CD8-positive, alpha-beta memory T cell (primary cell): ENCODE measurements around the gene DNAI2. TPM values are rescaled to one million over a fixed set of nuclear protein-coding genes. Genes with fewer than 3 reads are reported as not detected.

Experiments
- CTCF ChIA-PET: fragments of 350-600 bp; sonication (Branson Sonifier 250); formaldehyde crosslinking; loops from one replicate; lab custom pipeline; 2021; ENCODE audit warnings: antibody characterized with exemption; lab: Charles Lee
- POLR2A ChIA-PET: fragments of 350-600 bp; sonication (Branson Sonifier 250); formaldehyde crosslinking; loops from one replicate; lab custom pipeline; 2021; ENCODE audit warnings: antibody characterized with exemption; lab: Charles Lee
- DNase-seq, 5 donors: peaks; one replicate each; pipeline versions ENCODE4 v3.0.0 to v3.0.0-alpha.2; 2020 to 2022; ENCODE audit warnings: mixed read lengths in 1 of 5
- H3K27ac ChIP-seq: one replicate; pipeline ENCODE4 v1.7.0; 2013; ENCODE audit warnings: low read depth, mild to moderate bottlenecking, low read length, moderate library complexity
- H3K27me3 ChIP-seq: 2 replicates; pipeline ENCODE4 v1.7.0; 2013; ENCODE audit warnings: low read length, mild to moderate bottlenecking; ENCODE audit not compliant: insufficient read depth, poor library complexity, severe bottlenecking
- H3K36me3 ChIP-seq: 2 replicates; pipeline ENCODE4 v1.7.0; 2013; ENCODE audit warnings: mild to moderate bottlenecking, low read length, moderate library complexity; ENCODE audit not compliant: insufficient read depth
- H3K4me1 ChIP-seq: 2 replicates; pipeline ENCODE4 v1.7.0; 2013; ENCODE audit warnings: mild to moderate bottlenecking, low read length, moderate library complexity; ENCODE audit not compliant: insufficient read depth
- H3K4me3 ChIP-seq: 2 replicates; pipeline ENCODE4 v1.7.0; 2013; ENCODE audit warnings: mild to moderate bottlenecking, low read length
- H3K9me3 ChIP-seq: 2 replicates; pipeline ENCODE4 v1.7.0; 2013; ENCODE audit warnings: mild to moderate bottlenecking, low read length
- H3K27ac Mint-ChIP-seq, 8 donors: one replicate each; pipeline ENCODE4 v1.8.0; 2020 to 2021; ENCODE audit warnings: mixed read lengths in 8 of 8, mild to moderate bottlenecking in 6 of 8, inconsistent platforms in 3 of 8, moderate library complexity in 3 of 8
- H3K27me3 Mint-ChIP-seq, 2 donors: one replicate each; pipeline ENCODE4 v1.8.0; 2020 to 2021; ENCODE audit warnings: mixed read lengths in 2 of 2, mild to moderate bottlenecking in 1 of 2, moderate library complexity in 1 of 2
- H3K36me3 Mint-ChIP-seq, 3 donors: one replicate each; pipeline ENCODE4 v1.8.0; 2020 to 2021; ENCODE audit warnings: mixed read lengths in 3 of 3, inconsistent platforms in 1 of 3, mild to moderate bottlenecking in 1 of 3
- H3K4me1 Mint-ChIP-seq, 3 donors: one replicate each; pipeline ENCODE4 v1.8.0; 2020 to 2021; ENCODE audit warnings: mixed read lengths in 3 of 3, inconsistent platforms in 1 of 3, mild to moderate bottlenecking in 1 of 3
- H3K4me3 Mint-ChIP-seq, 7 donors: one replicate each; pipeline ENCODE4 v1.8.0; 2020 to 2021; ENCODE audit warnings: mixed read lengths in 7 of 7, mild to moderate bottlenecking in 6 of 7, moderate library complexity in 4 of 7, inconsistent platforms in 2 of 7
- H3K9me3 Mint-ChIP-seq, 5 donors: one replicate each; pipeline ENCODE4 v1.8.0; 2020 to 2022; ENCODE audit warnings: mixed read lengths in 5 of 5, mild to moderate bottlenecking in 3 of 5, moderate library complexity in 2 of 5, inconsistent platforms in 1 of 5
- polyA plus RNA-seq: library from polyadenylated mRNA; unstranded; fragments of 300-500 nt; fragmentation: Illumina TruSeq; gene quantifications from one replicate; pipeline ENCODE4 v1.2.3, GENCODE V29; 2021
- total RNA-seq, 2 experiments: library from RNA; stranded (reverse); gene quantifications; one replicate each; pipeline ENCODE4 v1.2.3, GENCODE V29; 2021

Gene DNAI2
- total and polyA plus RNA-seq, 3 experiments from 2014 or later: 0.35 to 0.60 (median 0.37) TPM

- H3K27ac Mint-ChIP-seq: no peak overlapping the region
- peaks cover 6 to 8% (median 7%) of the 10 kb centered on the region in 3 donors for H3K4me1 Mint-ChIP-seq
- Histone ChIP-seq H3K27me3 (no peaks in the 10 kb centered on the region), H3K4me3 (no peak overlapping the region), H3K4me1 (no peaks in the 10 kb centered on the region), H3K27ac (no peak overlapping the region), H3K9me3 (no peaks in the 10 kb centered on the region), H3K36me3 (no peaks in the 10 kb centered on the region)
- no peak overlapping the region for H3K4me3 Mint-ChIP-seq
- no peaks in the 10 kb centered on the region for H3K36me3 Mint-ChIP-seq
- POLR2A ChIA-PET: no interaction called here
- peaks cover 6 to 8% of the 10 kb centered on the region in 2 donors for H3K27me3 Mint-ChIP-seq
- no peak for DNase-seq
- H3K9me3 Mint-ChIP-seq: peaks cover 0 to 2% (median 0%) of the 10 kb centered on the region in 5 donors
- CTCF ChIA-PET: interaction anchor here (0.9 kb wide), 1 partner anchor 9 kb away, joined by 3 read pairs; no protein-coding TSS in a partner anchor
Measured at GRCh38 chr17:74309902-74310301, 35.9 kb downstream of the DNAI2 start.

- Histone ChIP-seq H3K27me3 (no peaks in the 10 kb centered on the region), H3K9me3 (no peaks in the 10 kb centered on the region), H3K4me3 (no peak overlapping the region), H3K27ac (no peak overlapping the region), H3K4me1 (no peaks in the 10 kb centered on the region), H3K36me3 (no peaks in the 10 kb centered on the region)
- POLR2A ChIA-PET: no interaction called here
- no peaks in the 10 kb centered on the region for H3K4me1 Mint-ChIP-seq
- H3K27me3 Mint-ChIP-seq: peaks cover 0 to 6% of the 10 kb centered on the region in 2 donors
- no peak overlapping the region for H3K27ac Mint-ChIP-seq
- no peaks in the 10 kb centered on the region for H3K36me3 Mint-ChIP-seq
- CTCF ChIA-PET: no interaction called here
- no peak for DNase-seq
- H3K9me3 Mint-ChIP-seq: peaks cover 0 to 2% (median 0%) of the 10 kb centered on the region in 5 donors
- no peak overlapping the region for H3K4me3 Mint-ChIP-seq
Measured at GRCh38 chr17:74314877-74315276, 40.8 kb downstream of the DNAI2 start.

GRCh38 chr17:74316220-74316619, 42.2 kb downstream of the DNAI2 start:
- no peaks in the 10 kb centered on the region for H3K4me1 Mint-ChIP-seq
- H3K27ac Mint-ChIP-seq: peak overlapping the region in 1 of 8 donors; percentile 56
- Histone ChIP-seq H3K27me3 (no peaks in the 10 kb centered on the region), H3K36me3 (no peaks in the 10 kb centered on the region), H3K27ac (no peak overlapping the region), H3K4me1 (no peaks in the 10 kb centered on the region), H3K9me3 (no peaks in the 10 kb centered on the region), H3K4me3 (no peak overlapping the region)
- H3K36me3 Mint-ChIP-seq: no peaks in the 10 kb centered on the region
- POLR2A ChIA-PET: no interaction called here
- peaks cover 0 to 6% of the 10 kb centered on the region in 2 donors for H3K27me3 Mint-ChIP-seq
- DNase-seq: no peak
- H3K9me3 Mint-ChIP-seq: peaks cover 0 to 2% (median 0%) of the 10 kb centered on the region in 5 donors
- CTCF ChIA-PET: no interaction called here
- H3K4me3 Mint-ChIP-seq: no peak overlapping the region

GRCh38 chr17:74317071-74317470, 43.0 kb downstream of the DNAI2 start:
- POLR2A ChIA-PET: no interaction called here

GRCh38 chr17:74318391-74318790, 44.4 kb downstream of the DNAI2 start:
- Histone ChIP-seq H3K4me3 (no peak overlapping the region), H3K4me1 (no peaks in the 10 kb centered on the region), H3K36me3 (no peaks in the 10 kb centered on the region), H3K27me3 (no peaks in the 10 kb centered on the region), H3K27ac (no peak overlapping the region), H3K9me3 (no peaks in the 10 kb centered on the region)
- H3K27me3 Mint-ChIP-seq: peaks cover 0 to 2% of the 10 kb centered on the region in 2 donors
- ChIA-PET CTCF (no interaction called here), POLR2A (no interaction called here)
- no peaks in the 10 kb centered on the region for H3K4me1 Mint-ChIP-seq
- H3K9me3 Mint-ChIP-seq: no peaks in the 10 kb centered on the region
- H3K36me3 Mint-ChIP-seq: no peaks in the 10 kb centered on the region
- no peak for DNase-seq
- H3K27ac Mint-ChIP-seq: peak overlapping the region in 1 of 8 donors; percentile 17
- peak overlapping the region in 1 of 7 donors; percentile 34 for H3K4me3 Mint-ChIP-seq

More at GRCh38 chr17:74317071-74317470, 43.0 kb downstream of the DNAI2 start:
- Histone ChIP-seq H3K9me3 (no peaks in the 10 kb centered on the region), H3K36me3 (no peaks in the 10 kb centered on the region), H3K27me3 (no peaks in the 10 kb centered on the region), H3K4me3 (no peak overlapping the region), H3K27ac (no peak overlapping the region), H3K4me1 (no peaks in the 10 kb centered on the region)
- H3K36me3 Mint-ChIP-seq: no peaks in the 10 kb centered on the region
- H3K27ac Mint-ChIP-seq: no peak overlapping the region
- peaks cover 0 to 5% of the 10 kb centered on the region in 2 donors for H3K27me3 Mint-ChIP-seq
- CTCF ChIA-PET: no interaction called here
- no peaks in the 10 kb centered on the region for H3K4me1 Mint-ChIP-seq
- H3K9me3 Mint-ChIP-seq: no peaks in the 10 kb centered on the region
- H3K4me3 Mint-ChIP-seq: no peak overlapping the region
- no peak for DNase-seq

- Histone ChIP-seq H3K27ac (no peak overlapping the region), H3K27me3 (no peaks in the 10 kb centered on the region), H3K36me3 (no peaks in the 10 kb centered on the region), H3K4me1 (peaks cover 18% of the 10 kb centered on the region), H3K9me3 (no peaks in the 10 kb centered on the region), H3K4me3 (no peak overlapping the region)
- Mint-ChIP-seq H3K27me3 (peaks cover 0 to 4% of the 10 kb centered on the region in 2 donors), H3K4me3 (peak overlapping the region in 4 of 7 donors; percentile 20 to 59 (median 35)), H3K9me3 (no peaks in the 10 kb centered on the region), H3K4me1 (peaks cover 19 to 35% (median 20%) of the 10 kb centered on the region in 3 donors), H3K36me3 (no peaks in the 10 kb centered on the region), H3K27ac (peak overlapping the region in 2 of 8 donors; percentile 5 to 6)
- ChIA-PET POLR2A (no interaction called here), CTCF (no interaction called here)
- no peak for DNase-seq
Measured at GRCh38 chr17:74324521-74324920, 50.5 kb downstream of the DNAI2 start.

GRCh38 chr17:74325376-74325742, 51.3 kb downstream of the DNAI2 start:
- H3K4me1 Mint-ChIP-seq: peaks cover 22 to 41% (median 22%) of the 10 kb centered on the region in 3 donors
- peaks cover 0 to 4% of the 10 kb centered on the region in 2 donors for H3K27me3 Mint-ChIP-seq
- CTCF ChIA-PET: no interaction called here
- Histone ChIP-seq H3K27ac (no peak overlapping the region), H3K4me1 (peaks cover 24% of the 10 kb centered on the region), H3K27me3 (no peaks in the 10 kb centered on the region), H3K4me3 (peak overlapping the region; percentile 37), H3K36me3 (no peaks in the 10 kb centered on the region), H3K9me3 (no peaks in the 10 kb centered on the region)
- H3K4me3 Mint-ChIP-seq: peak overlapping the region; percentile 62 to 83 (median 67)
- H3K36me3 Mint-ChIP-seq: no peaks in the 10 kb centered on the region
- DNase-seq: no peak
- H3K27ac Mint-ChIP-seq: peak overlapping the region in 3 of 8 donors; percentile 39 to 89 (median 66)
- POLR2A ChIA-PET: interaction anchor here (0.6 kb wide), 1 partner anchor 19 kb away, joined by 3 read pairs; no protein-coding TSS in a partner anchor
- no peaks in the 10 kb centered on the region for H3K9me3 Mint-ChIP-seq

GRCh38 chr17:74325743-74326379, 51.8 kb downstream of the DNAI2 start, which contains the start of gene KIF19:
Gene KIF19, plus strand, starts transcription at chr17:74326226. Its CDS starts 124 bp downstream, at chr17:74326350.
- POLR2A ChIA-PET: interaction anchor here (0.6 kb wide), 1 partner anchor 20 kb away, joined by 3 read pairs; no protein-coding TSS in a partner anchor
- CTCF ChIA-PET: no interaction called here
- Mint-ChIP-seq H3K9me3 (no peaks in the 10 kb centered on the region), H3K27me3 (peaks cover 0 to 4% of the 10 kb centered on the region in 2 donors), H3K4me3 (peak within 1 kb of the TSS; percentile 64 to 86 (median 68)), H3K36me3 (no peaks in the 10 kb centered on the region), H3K4me1 (peaks cover 22 to 41% (median 22%) of the 10 kb centered on the region in 3 donors), H3K27ac (peak within 1 kb of the TSS in 4 of 8 donors; percentile 10 to 89 (median 58))
- no peaks in the 10 kb centered on the region for H3K9me3 ChIP-seq
- H3K4me3 ChIP-seq: peak within 1 kb of the TSS; percentile 37
- no peaks in the 10 kb centered on the region for H3K36me3 ChIP-seq
- peak in 4 of 5 donors; percentile 42 to 64 (median 53) for DNase-seq
- peaks cover 24% of the 10 kb centered on the region for H3K4me1 ChIP-seq
- no peak within 1 kb of the TSS for H3K27ac ChIP-seq
- H3K27me3 ChIP-seq: no peaks in the 10 kb centered on the region
